RCC 7860 (cell line): ENCODE data around the gene RNU1-3.
A peak's percentile ranks its signal among the peaks of the same experiment; 100 is the strongest.
"Not testable (repeated sequence)": the region's sequence is repeated elsewhere in the genome, so short reads cannot be mapped to it uniquely, and the experiment has no call there.

Experiments
- DNase-seq: peaks from one replicate; pipeline ENCODE4 v3.0.0-alpha.2; 2015; ENCODE audit warnings: low spot score
- FAIRE-seq: peaks from 2 replicates; lab custom pipeline; 2012; peaks lifted over from hg19 to GRCh38; lab: Jason Lieb, UNC

The RNU1-3 gene

DNA sequence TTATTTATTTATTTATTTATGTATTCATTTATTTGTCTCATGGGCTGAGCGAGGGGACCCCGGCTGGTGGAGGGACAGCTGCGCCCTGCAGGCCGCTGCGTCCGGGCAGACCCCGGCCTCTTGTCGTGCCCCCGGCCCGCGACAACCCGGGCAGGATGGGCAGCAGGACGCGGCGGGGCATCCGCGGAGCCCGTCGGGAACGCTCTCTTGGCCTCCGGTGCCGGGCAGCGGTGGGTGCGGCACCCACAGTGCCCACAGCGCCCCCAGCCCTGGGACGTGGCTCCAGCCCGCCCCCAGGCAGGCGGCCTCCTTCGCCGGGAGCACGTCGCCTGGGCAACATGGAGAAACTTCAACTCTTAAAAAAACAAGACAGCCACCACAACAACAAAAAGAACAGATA lies 8.5 kb downstream of the RNU1-3 start:
- DNase-seq, FAIRE-seq: not testable (repeated sequence)

GRCh38 chr1:16656981-16657683 lies 9.6 kb downstream of the RNU1-3 start:
- not testable (repeated sequence) for FAIRE-seq

GRCh38 chr1:16656574-16656973 lies 10.2 kb downstream of the RNU1-3 start:
- not testable (repeated sequence) for DNase-seq, FAIRE-seq

More at GRCh38 chr1:16656981-16657683, 9.6 kb downstream of the RNU1-3 start:
- DNase-seq, result not testable (repeated sequence)

- DNase-seq, FAIRE-seq: not testable (repeated sequence)
Measured at GRCh38 chr1:16651560-16651959, 15.2 kb downstream of the RNU1-3 start.

- not testable (repeated sequence) for DNase-seq, FAIRE-seq
Measured at GRCh38 chr1:16649960-16650359, 16.8 kb downstream of the RNU1-3 start.

DNA sequence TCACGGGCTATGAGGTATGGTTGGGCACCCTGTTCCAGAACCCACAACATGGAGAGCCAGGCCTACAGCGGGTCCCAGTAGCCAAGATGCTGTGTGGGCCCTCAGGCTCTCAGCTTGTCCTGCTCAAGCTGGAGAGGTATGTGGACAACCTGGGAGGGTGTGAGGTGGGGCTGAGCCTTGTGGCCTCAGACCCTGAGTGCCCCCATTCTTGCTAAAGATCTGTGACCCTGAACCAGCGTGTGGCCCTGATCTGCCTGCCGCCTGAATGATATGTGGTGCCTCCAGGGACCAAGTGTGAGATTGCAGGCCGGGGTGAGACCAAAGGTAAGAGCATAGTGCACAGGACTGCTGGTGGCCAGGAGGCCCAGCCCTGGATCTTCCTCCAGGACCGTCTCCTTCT lies 17.4 kb downstream of the RNU1-3 start:
- not testable (repeated sequence) for DNase-seq

DNA sequence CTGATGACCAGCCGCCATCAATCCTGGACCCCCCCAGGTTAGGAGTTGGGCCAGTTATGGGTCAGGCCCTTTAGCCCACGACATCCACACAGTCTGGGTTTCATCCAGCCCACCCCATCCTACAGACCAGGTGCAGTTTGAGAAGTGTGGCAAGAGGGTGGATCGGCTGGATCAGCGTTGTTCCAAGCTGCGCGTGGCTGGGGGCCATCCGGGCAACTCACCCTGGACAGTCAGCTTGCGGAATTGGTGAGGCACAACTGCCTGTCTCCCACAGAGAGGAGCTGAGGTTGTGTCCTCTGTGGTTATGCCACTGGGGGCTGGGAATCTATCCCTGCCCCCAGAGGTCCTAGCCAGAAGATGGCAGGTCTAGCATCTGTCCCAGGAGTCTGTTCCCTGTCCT lies 18.0 kb downstream of the RNU1-3 start:
- FAIRE-seq, DNase-seq: not testable (repeated sequence)

More for the DNA sequence above, 17.4 kb downstream of the RNU1-3 start:
- FAIRE-seq, result not testable (repeated sequence)

DNA sequence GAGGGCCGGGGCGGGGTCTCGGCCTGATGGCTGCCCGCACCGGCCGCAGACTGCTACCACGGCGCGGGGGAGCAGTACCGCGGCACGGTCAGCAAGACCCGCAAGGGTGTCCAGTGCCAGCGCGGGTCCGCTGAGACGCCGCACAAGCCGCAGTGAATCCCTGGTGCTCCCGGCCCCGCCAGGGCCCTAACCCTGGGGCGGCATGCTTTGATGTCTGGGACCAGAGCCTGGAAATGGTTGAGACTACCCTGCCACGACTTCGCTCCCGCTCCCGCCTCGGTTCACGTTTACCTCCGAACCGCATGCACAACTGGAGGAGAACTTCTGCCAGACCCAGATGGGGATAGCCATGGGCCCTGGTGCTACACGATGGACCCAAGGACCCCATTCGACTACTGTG lies 18.5 kb downstream of the RNU1-3 start:
- not testable (repeated sequence) for FAIRE-seq, DNase-seq

GRCh38 chr1:16647179-16648176 lies 19.3 kb downstream of the RNU1-3 start:
- DNase-seq, result not testable (repeated sequence)

DNA sequence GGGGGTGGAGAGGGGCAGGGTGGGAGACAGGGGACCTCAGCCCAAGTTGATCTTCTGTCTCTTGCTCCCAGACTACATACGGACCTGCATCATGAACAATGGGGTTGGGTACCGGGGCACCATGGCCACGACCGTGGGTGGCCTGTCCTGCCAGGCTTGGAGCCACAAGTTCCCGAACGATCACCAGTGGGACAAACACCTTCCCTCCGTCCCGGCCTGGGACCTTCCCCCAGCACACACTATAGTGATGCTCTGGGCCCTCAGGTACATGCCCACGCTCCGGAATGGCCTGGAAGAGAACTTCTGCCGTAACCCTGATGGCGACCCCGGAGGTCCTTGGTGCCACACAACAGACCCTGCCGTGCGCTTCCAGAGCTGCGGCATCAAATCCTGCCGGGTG lies 20.0 kb downstream of the RNU1-3 start:
- not testable (repeated sequence) for DNase-seq, FAIRE-seq

More at GRCh38 chr1:16647179-16648176, 19.3 kb downstream of the RNU1-3 start:
- not testable (repeated sequence) for FAIRE-seq

GRCh38 chr1:16646061-16646664 lies 20.6 kb downstream of the RNU1-3 start:
- DNase-seq, FAIRE-seq: not testable (repeated sequence)

GRCh38 chr1:16645271-16646060 lies 21.3 kb downstream of the RNU1-3 start:
- not testable (repeated sequence) for FAIRE-seq, DNase-seq

- peak; percentile 73 for DNase-seq
- FAIRE-seq, result not testable (repeated sequence)
Measured at GRCh38 chr1:16644482-16645270, 22.1 kb downstream of the RNU1-3 start.

GRCh38 chr1:16644193-16644481 lies 22.6 kb downstream of the RNU1-3 start:
- DNase-seq, result no peak
- FAIRE-seq, result no peak

DNA sequence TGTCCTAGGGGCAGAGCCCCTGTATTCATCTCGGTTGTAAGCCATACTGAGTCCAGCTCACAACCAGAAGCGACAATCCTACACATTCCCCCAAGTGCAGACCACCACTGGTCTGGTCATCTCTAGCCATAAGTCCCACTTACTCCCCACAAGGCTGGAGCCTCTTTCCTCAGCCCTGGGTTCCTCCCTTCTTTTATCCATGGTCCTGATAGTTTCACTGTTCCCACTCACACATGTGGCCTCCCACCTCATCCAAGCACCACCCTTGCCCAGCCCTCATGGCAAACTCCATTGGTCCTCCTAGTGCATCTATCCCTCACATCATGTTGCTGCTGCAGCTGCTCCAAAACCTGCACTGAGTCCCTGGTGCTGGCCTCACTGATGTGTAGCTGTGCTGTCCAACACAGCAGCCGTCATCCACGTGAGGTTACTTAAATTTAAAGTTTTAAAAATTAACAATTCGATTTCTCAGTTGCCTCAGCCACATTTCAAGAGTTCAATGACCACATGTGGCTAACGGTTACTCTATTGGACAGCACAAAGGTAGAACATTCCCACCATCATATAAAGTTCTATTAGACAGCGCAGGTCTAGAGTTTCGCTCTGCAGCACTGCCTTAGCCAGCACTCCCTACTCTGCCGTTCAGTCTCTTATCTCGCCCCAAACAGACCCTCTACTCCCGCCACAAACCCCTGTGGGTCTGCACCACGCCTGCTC lies 23.1 kb downstream of the RNU1-3 start:
- not testable (repeated sequence) for DNase-seq, FAIRE-seq

- not testable (repeated sequence) for DNase-seq, FAIRE-seq
Measured at GRCh38 chr1:16643001-16643411, 23.7 kb downstream of the RNU1-3 start.

- DNase-seq, FAIRE-seq: not testable (repeated sequence)
Measured at GRCh38 chr1:16642025-16642966, 24.5 kb downstream of the RNU1-3 start.
